ENCODE measurements around the gene TNFAIP2.

TNFAIP2 gene, protein sequence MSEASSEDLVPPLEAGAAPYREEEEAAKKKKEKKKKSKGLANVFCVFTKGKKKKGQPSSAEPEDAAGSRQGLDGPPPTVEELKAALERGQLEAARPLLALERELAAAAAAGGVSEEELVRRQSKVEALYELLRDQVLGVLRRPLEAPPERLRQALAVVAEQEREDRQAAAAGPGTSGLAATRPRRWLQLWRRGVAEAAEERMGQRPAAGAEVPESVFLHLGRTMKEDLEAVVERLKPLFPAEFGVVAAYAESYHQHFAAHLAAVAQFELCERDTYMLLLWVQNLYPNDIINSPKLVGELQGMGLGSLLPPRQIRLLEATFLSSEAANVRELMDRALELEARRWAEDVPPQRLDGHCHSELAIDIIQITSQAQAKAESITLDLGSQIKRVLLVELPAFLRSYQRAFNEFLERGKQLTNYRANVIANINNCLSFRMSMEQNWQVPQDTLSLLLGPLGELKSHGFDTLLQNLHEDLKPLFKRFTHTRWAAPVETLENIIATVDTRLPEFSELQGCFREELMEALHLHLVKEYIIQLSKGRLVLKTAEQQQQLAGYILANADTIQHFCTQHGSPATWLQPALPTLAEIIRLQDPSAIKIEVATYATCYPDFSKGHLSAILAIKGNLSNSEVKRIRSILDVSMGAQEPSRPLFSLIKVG

DNA sequence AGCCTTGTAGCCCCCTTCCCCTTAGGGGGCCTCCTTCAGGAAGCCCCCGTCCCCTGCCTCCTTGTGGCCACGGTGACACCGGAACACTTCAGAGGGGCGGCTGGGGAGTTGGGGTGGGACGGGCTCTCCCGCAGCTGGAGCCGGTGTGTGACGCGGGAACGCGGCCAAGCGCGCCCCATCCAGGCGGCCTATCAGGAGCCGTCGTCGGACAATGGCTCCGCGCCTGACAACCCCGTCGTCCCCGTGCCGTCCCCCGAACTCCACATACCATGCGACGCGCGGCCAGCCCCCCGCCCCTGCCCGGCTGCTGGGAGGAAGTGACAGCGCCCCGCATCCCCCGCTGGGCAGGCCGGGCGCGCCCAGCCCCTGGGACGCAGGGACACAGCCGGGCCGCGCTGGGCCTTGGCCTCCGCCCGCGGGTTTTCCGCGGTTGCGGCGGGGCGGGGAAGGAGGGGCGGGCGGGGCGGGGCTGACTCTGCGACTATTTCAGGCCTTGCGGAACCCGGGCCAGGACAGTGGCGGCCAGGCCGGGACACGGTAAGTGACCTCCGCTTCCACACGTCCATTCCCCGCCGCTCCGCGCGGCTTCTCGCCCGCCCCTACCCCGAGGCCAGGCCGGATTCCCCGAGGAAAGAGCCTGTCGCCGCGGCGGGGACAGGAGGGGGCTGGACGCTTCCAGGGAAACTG lies at the start of gene TNFAIP2:
TSS of gene TNFAIP2 (plus strand) at position 515 of the 687 bp plus-strand sequence. CDS start 2,997 bp downstream, outside the sequence.
- CTCF ChIA-PET: no interaction called here
- Mint-ChIP-seq H3K4me3 (no peak within 1 kb of the TSS), H3K27me3 (peaks cover 79% of the 10 kb centered on the region), H3K4me1 (peaks cover 2% of the 10 kb centered on the region), H3K36me3 (no peaks in the 10 kb centered on the region), H3K9me3 (no peaks in the 10 kb centered on the region), H3K27ac (no peak within 1 kb of the TSS)
- no peak for DNase-seq

DNA sequence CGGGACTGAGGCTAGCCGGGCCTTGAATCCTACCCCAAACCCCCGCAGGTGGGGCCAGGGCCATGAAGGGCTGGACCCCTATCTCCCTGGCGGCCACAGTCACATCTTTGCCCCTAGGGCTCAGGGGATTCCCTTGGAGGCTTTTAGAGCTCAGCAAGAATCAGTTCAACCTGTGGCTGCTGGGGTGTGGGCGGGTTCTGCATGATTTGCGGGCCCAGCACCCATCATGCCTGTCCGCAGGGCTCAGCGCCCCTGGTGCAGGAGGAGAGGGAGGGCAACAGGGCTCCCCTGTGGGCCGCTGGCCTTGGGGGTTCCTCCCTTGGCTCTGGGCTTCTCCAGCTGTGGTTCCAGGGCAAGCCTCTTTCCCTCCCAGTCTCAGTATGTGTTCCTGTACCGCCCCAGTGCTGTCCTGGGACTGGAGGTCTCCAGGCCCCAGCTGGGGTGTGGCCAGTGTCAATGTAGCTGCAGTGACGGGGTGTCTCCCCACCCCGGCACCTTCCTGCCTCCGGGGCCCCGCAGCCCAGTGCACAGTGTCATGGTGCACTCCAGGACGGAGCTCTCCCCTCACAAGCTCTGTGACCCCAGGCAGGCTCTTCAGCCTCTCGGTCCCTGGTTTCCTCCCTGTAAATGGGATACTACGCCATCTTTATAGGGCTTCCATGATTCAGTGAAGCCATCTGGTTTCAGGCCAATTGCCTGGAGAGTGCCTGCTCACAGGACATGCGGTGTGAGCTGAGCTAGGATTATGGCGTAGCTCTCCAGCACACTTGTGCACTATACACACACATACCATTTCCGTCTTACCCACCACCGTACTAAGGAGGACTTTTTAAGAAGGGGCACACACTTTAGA lies 49.2 kb upstream of the TNFAIP2 start:
- CTCF ChIA-PET: interaction anchor here (0.5 to 2.7 kb wide), 5 partner anchors 13 to 399 kb away, joined by 3 to 11 read pairs (median 4); no protein-coding TSS in a partner anchor
- H3K4me3 Mint-ChIP-seq: no peak overlapping the region
- no peaks in the 10 kb centered on the region for H3K9me3 Mint-ChIP-seq
- H3K27ac Mint-ChIP-seq: no peak overlapping the region
- peak; percentile 19 for DNase-seq
- no peaks in the 10 kb centered on the region for H3K36me3 Mint-ChIP-seq
- peaks cover 41% of the 10 kb centered on the region for H3K27me3 Mint-ChIP-seq
- H3K4me1 Mint-ChIP-seq: no peaks in the 10 kb centered on the region

DNA sequence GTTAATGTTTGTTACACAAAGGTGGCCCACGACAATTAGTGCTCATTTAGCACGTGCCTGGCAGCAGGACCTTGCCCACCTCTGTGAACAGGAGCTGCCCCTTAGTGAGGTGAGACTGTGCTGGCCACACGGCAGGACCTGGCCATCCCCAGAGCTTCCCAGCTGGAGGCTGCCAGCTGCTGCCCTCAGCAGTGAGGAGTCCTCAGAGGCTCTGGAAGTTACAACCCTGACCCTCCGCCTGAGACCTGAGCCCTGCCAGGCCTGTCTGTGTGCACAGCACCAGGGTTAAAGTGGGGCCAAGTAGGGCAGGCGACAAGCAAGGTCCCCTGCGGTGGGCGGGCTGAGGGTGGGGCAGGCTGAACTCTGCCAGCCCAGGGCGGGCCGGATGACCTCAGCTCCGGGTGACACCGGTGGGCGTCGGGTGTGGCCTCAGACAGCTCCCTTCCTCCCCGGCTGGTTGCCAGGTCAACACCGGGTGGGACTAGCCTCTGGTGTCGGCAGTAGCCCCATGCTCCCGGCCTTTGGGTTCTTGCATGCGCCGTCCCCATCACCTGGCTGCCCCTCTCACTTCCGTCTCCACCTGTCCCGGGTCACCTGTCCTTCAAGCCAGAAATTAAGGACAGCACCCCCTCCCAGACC lies 48.4 kb upstream of the TNFAIP2 start:
- H3K4me3 Mint-ChIP-seq: no peak overlapping the region
- peak; percentile 42 for DNase-seq
- H3K27me3 Mint-ChIP-seq: peaks cover 41% of the 10 kb centered on the region
- H3K36me3 Mint-ChIP-seq: no peaks in the 10 kb centered on the region
- H3K9me3 Mint-ChIP-seq: no peaks in the 10 kb centered on the region
- CTCF ChIA-PET: interaction anchor here (0.5 to 2.7 kb wide), 8 partner anchors 12 to 479 kb away, joined by 3 to 11 read pairs (median 4); no protein-coding TSS in a partner anchor
- H3K27ac Mint-ChIP-seq: no peak overlapping the region
- H3K4me1 Mint-ChIP-seq: no peaks in the 10 kb centered on the region

DNA sequence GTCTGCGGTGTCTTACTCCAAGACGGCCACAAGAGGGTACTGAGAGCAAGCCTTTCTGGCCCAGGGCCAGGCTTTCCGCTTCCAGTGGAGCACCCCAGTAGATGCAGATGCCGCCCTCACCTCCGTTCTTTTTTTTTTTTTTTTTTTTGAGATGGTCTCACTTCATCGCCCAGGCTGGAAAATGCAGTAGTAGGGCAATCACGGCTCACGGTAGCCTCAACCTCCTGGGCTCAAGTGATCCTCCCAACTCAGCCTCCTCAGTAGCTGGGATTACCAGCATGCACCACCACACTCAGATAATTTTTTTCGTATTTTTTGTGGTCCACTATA lies 44.9 kb upstream of the TNFAIP2 start:
- H3K4me1 Mint-ChIP-seq: no peaks in the 10 kb centered on the region
- H3K27me3 Mint-ChIP-seq: peaks cover 29% of the 10 kb centered on the region
- no peak overlapping the region for H3K27ac Mint-ChIP-seq
- H3K9me3 Mint-ChIP-seq: no peaks in the 10 kb centered on the region
- peak; percentile 82 for DNase-seq
- no peak overlapping the region for H3K4me3 Mint-ChIP-seq
- H3K36me3 Mint-ChIP-seq: no peaks in the 10 kb centered on the region
- CTCF ChIA-PET: interaction anchor here (0.7 to 2.0 kb wide), 5 partner anchors 9 to 384 kb away, joined by 3 to 8 read pairs (median 3); no protein-coding TSS in a partner anchor

DNA sequence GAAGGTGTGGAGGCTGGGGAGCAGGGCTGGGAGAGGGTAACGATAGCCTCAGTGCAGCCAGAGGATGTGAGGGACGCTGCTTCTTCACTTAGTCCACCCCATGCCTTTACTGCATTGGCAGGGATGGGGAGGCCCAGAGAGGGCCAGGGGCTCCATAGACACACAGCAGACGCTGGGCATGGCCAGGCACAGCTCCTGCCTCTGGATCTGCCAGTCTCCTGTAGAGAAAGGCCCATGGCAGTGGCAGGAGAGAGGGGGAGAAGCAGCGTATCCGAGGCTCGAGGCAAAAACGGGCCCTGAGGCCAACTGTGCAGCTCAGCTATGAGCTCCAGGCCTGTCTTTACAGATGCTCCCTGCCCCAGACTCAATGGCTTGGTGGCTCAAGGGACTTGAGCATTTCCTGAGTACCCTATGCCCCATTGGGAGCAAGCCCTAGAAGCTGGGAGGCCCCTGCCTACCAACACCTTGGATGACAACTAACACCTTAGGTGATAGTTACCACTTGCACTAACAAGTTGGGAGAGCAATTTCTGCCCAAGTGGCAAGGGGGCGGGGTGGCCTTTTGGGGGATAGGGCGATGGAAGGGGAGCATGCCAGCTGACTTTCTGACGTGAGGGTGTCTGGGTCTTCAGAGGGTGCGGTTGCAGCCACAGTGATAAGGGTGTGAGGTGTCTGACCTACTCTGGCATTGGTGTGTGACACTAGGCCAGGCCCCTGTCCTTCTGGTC lies 44.2 kb upstream of the TNFAIP2 start:
- Mint-ChIP-seq H3K27me3 (peaks cover 26% of the 10 kb centered on the region), H3K4me3 (no peak overlapping the region), H3K27ac (no peak overlapping the region), H3K36me3 (no peaks in the 10 kb centered on the region), H3K4me1 (no peaks in the 10 kb centered on the region), H3K9me3 (no peaks in the 10 kb centered on the region)
- no peak for DNase-seq
- CTCF ChIA-PET: interaction anchor here (0.7 to 2.0 kb wide), 6 partner anchors 8 to 385 kb away, joined by 3 to 8 read pairs (median 3); no protein-coding TSS in a partner anchor

DNA sequence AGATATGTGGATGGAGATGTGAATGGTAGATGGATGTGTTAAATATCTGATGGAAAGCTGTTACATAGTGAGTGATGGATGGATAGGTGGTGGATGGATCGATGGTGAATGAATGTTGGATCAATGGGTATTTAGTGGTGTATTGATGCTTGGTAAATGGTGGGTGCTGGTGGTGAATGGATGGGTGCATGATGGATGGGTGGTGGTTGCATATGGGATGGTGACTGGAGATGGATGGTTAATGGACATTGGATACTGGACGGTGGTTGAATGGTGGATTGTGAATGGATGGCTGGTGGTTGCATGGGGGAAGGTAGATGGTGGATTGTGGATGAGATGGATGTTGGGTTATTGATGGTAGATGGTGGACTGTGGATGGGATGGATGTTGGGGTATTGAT lies 41.3 kb upstream of the TNFAIP2 start:
- DNase-seq: no peak
- no peaks in the 10 kb centered on the region for H3K36me3 Mint-ChIP-seq
- CTCF ChIA-PET: no interaction called here
- no peaks in the 10 kb centered on the region for H3K4me1 Mint-ChIP-seq
- H3K4me3 Mint-ChIP-seq: no peak overlapping the region
- H3K9me3 Mint-ChIP-seq: no peaks in the 10 kb centered on the region
- no peak overlapping the region for H3K27ac Mint-ChIP-seq
- H3K27me3 Mint-ChIP-seq: peaks cover 25% of the 10 kb centered on the region

DNA sequence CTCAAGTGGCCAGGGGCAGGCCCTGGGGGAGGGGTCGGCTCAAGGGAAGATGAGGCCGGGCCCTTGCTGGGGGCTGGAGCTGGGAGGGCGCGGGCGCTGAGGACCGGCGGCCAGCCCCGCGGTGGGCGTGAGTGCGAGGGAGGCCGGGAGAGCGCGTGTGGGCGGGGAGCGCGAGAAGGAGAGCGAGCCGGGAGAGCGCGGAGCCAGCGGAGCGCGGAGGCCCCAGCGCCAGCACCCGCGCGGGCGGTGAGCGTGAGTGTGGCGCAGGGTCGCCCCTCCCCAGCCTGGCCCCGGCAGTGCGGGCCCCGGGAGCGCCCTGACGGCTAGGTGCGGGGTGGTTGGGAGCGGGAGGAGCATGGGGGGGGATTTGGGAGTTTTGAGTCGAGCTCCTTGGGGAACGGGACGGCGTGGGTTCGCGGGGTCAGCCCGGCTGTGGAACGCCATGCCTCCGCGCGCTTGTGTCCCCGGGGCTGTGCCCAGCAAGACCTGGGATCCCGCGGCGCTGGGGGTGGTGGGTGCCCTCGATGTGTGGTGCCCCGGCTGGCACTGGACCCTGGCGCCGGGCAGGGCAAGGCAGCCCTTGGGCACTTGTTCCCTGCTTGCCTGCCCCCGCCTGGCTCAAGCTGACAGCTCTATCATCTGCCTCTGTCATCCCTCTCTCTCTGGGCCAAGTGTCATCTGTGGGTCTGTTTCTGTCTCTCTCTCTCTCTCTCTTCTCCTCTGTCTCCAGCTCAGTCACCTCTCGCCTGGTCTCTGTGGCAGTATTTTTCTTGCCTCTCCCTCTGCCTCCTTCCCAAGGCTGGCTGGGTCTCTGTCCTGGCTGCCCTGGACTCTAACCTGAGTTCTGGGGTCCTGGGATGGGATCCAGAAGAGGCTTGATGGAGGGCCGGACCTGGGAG lies 39.0 kb upstream of the TNFAIP2 start, which contains the start of gene LBHD2:
TSS of gene LBHD2 (plus strand) at position 190 of the 899 bp plus-strand sequence. CDS start 1,803 bp downstream, outside the sequence.
- CTCF ChIA-PET: no interaction called here
- Mint-ChIP-seq H3K4me3 (no peak within 1 kb of the TSS), H3K27me3 (peaks cover 35% of the 10 kb centered on the region), H3K36me3 (no peaks in the 10 kb centered on the region), H3K27ac (no peak within 1 kb of the TSS), H3K4me1 (no peaks in the 10 kb centered on the region), H3K9me3 (no peaks in the 10 kb centered on the region)
- no peak for DNase-seq

DNA sequence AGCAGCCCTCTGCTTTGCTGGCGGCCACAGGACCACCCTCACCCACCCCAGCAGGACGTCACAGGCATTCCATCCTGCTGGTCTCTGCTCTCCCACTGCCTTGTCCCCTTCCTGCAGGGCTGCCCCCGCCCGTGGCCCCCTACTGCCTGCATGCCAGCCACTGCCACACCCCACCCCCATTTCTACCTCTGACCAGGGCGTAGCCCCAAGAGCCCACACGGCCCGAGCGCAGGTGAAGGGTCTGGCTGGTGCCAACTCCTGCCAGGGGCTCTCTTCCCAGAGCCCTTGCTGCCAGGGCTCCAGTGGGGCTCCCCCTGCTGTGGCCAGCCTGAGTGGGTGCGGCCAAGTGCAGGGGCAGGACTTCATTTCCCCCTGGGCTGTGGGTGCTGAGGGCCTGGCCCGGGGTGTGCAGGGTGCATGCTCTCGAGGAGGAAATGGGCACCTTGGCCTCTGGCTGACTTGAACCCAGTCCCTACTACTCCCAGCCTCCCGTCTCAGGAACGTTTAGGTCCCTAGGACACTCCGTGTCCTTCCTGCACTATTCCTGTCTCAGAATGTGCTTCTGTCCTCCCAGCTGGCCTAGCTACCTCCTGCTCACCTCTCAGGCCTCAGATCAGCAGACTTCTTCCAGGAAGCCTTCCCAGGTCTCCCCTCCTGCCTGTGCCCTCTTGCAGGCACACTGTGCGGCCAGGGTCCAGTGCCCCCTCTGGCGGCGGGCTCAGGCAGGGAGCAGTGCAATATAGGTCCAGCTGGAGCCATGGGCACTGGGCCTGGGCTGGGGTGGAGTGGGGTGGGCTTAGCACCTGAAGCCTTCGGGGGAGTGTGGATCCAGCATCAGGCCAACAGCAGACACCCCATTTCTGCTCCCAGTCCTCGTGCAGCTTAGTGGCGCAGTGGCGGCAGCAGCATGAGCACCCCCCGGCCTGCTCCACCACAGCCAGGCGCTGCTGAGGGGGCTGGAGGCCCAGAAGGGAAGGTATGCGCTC lies 37.9 kb upstream of the TNFAIP2 start:
- H3K36me3 Mint-ChIP-seq: no peaks in the 10 kb centered on the region
- DNase-seq: no peak
- CTCF ChIA-PET: no interaction called here
- H3K9me3 Mint-ChIP-seq: no peaks in the 10 kb centered on the region
- peaks cover 43% of the 10 kb centered on the region for H3K27me3 Mint-ChIP-seq
- H3K4me3 Mint-ChIP-seq: no peak overlapping the region
- no peak overlapping the region for H3K27ac Mint-ChIP-seq
- H3K4me1 Mint-ChIP-seq: no peaks in the 10 kb centered on the region

DNA sequence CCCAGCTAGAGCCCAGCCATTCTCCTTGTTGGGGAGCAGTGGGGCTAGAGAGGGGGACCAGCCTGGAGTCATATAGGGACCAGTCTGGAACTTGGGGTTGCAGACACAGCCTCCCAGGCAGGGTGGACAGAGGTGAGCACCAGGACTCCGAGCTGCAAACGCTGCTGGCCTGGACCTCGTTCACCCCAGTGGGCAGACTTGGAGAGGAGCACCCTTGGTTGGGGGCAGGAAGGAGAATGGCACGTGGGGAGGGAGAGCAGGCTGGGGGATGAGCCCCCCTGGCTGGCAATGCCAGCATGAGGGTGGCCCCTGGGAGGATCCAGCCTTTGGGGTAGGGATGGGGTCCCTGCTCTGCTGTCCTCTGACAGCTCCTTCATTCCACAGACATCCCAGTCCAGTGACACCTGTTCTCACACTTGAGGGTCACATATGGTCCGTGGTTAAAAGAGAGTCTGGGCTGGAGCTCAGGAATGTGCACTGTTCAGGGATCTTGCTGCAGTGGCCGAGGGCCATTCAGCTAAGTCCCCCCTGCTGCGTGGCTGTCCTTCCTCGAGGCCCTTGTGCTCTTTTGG lies 36.4 kb upstream of the TNFAIP2 start:
- Mint-ChIP-seq H3K27me3 (peaks cover 55% of the 10 kb centered on the region), H3K4me1 (peaks cover 3% of the 10 kb centered on the region), H3K36me3 (no peaks in the 10 kb centered on the region), H3K9me3 (no peaks in the 10 kb centered on the region), H3K4me3 (no peak overlapping the region), H3K27ac (no peak overlapping the region)
- CTCF ChIA-PET: interaction anchor here (0.6 to 1.8 kb wide), 3 partner anchors 8 to 19 kb away, joined by 3 to 11 read pairs (median 3); no protein-coding TSS in a partner anchor
- no peak for DNase-seq

DNA sequence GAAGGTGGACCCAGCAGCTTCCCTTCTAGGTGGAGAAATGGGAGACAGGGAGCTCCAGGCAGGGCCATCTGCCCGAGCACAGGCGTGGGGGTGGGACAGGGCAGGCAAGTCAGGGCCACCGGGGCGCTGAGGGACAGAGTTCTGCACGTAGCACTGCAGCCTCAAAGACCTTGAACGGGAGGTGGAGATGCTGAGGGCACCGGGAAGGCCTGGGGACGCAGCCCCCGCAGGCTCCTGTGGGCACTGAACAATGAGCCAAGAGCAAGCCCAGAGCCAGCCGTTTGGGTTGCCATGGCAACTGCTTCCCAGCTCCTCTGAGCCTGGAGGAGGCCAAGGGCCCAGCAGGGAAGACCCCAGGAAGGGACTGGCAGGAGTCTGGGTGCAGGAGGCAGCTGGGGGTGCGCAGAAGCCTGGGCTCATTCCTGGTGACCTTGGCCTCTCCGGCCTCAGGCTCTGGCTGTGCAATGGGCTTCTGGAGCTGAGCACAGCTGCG lies 35.9 kb upstream of the TNFAIP2 start:
- Mint-ChIP-seq H3K9me3 (no peaks in the 10 kb centered on the region), H3K27me3 (peaks cover 58% of the 10 kb centered on the region), H3K36me3 (no peaks in the 10 kb centered on the region), H3K4me3 (no peak overlapping the region), H3K4me1 (peaks cover 3% of the 10 kb centered on the region), H3K27ac (no peak overlapping the region)
- CTCF ChIA-PET: interaction anchor here (0.6 to 1.8 kb wide), 3 partner anchors 9 to 18 kb away, joined by 3 to 11 read pairs (median 3); no protein-coding TSS in a partner anchor
- DNase-seq: no peak

DNA sequence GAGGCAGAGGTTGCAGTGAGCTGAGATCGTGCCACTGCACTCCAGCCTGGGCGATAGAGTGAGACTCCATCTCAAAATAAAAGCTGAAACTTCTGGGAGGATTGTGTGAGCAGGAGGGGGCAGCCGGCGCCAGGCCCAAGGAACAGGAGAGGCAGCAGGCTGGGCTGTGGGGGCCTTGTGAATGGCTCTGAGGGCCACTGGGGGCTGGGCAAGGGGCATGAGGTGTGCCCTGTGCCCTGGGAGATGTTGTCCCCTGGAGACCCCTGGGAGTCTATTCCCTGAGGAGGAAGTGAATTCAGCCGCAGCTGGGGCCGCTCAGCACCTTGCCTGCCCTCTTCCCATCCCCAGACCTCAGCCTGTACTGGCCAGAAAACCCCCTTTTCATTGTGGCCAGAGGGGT lies 34.3 kb upstream of the TNFAIP2 start:
- H3K4me1 Mint-ChIP-seq: peaks cover 3% of the 10 kb centered on the region
- no peak for DNase-seq
- H3K36me3 Mint-ChIP-seq: no peaks in the 10 kb centered on the region
- no peak overlapping the region for H3K4me3 Mint-ChIP-seq
- H3K27me3 Mint-ChIP-seq: peaks cover 65% of the 10 kb centered on the region
- CTCF ChIA-PET: no interaction called here
- H3K27ac Mint-ChIP-seq: no peak overlapping the region
- no peaks in the 10 kb centered on the region for H3K9me3 Mint-ChIP-seq

Measured in activated naive CD4-positive, alpha-beta T cell treated with anti-CD3 and anti-CD28 coated beads, Interleukin-2, amount 10 ng/mL, durations not matched to agents 7 days and 5 days (primary cell).